Mucosa of rectum (tissue), 2 donors: ENCODE results near the gene RPP14.

Source experiments
- H3K27ac ChIP-seq, 2 donors: one replicate each; pipeline ENCODE4 v1.7.0; 2013; ENCODE audit warnings: inconsistent platforms in 2 of 2, low read depth in 2 of 2, low read length in 2 of 2
- H3K27me3 ChIP-seq, 2 donors: one replicate each; pipeline ENCODE4 v1.7.0; 2013; ENCODE audit warnings: low read length in 2 of 2; ENCODE audit not compliant: control insufficient read depth in 2 of 2, insufficient read depth in 2 of 2
- H3K36me3 ChIP-seq, 2 donors: one replicate each; pipeline ENCODE4 v1.7.0; 2013; ENCODE audit warnings: low read length in 2 of 2; ENCODE audit not compliant: control insufficient read depth in 2 of 2, insufficient read depth in 2 of 2
- H3K4me1 ChIP-seq, 2 donors: one replicate each; pipeline ENCODE4 v1.7.0; 2013; ENCODE audit warnings: low read length in 2 of 2, mild to moderate bottlenecking in 1 of 2; ENCODE audit not compliant: control insufficient read depth in 2 of 2, insufficient read depth in 2 of 2
- H3K4me3 ChIP-seq, 2 donors: one replicate each; pipeline ENCODE4 v1.7.0; 2013; ENCODE audit warnings: low read length in 2 of 2
- H3K9ac ChIP-seq, 2 donors: one replicate each; pipeline ENCODE4 v1.7.0; 2013; ENCODE audit warnings: low read length in 2 of 2, low read depth in 1 of 2, mild to moderate bottlenecking in 1 of 2
- H3K9me3 ChIP-seq, 2 donors: one replicate each; pipeline ENCODE4 v1.7.0; 2013; ENCODE audit warnings: low read length in 2 of 2; ENCODE audit not compliant: control insufficient read depth in 2 of 2
- donor health status: healthy.
- donor health status: Normal muscosa, but diverticular disease.

The RPP14 gene

DNA sequence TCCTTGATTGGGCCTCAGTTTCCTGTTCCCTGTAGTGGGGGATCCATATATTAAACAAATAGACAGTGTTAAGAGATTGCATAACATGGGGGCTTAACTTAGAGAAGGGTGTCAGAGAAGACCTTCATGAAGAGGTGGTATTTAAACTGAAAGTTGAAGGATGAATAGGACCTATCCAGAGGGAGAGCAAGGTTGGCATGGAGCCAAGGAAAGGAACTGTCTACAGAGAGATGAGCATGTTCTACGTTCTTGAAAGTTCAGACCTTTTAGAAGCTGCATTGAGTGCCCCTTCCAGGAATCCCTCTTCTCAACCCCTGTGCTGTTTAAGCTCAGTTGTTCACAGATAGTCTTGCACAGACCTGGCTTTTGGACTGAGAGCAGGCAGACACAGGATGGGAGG is 2.7 kb downstream of the RPP14 start:
- peak overlapping the region in 1 of 2 donors; percentile 42 for H3K9ac ChIP-seq
- H3K27ac ChIP-seq, result no peak overlapping the region
- H3K4me3 ChIP-seq, result peak overlapping the region in 1 of 2 donors; percentile 5

DNA sequence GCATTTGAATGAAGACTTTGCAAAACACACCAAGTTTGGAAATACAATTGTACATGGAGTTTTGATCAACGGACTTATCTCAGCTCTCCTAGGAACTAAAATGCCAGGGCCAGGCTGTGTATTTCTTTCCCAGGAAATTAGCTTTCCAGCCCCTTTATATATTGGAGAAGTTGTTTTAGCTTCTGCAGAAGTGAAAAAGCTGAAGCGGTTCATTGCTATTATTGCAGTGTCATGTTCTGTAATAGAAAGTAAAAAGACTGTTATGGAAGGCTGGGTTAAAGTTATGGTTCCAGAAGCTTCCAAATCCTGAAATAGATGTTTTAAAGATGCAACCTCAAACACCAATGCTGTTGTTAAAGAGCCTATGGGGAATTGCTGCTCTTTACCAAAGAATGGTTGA is 11.8 kb downstream of the RPP14 start:
- H3K4me1 ChIP-seq, result no peaks in the 10 kb centered on the region
- H3K27ac ChIP-seq, result no peak overlapping the region
- no peaks in the 10 kb centered on the region for H3K27me3 ChIP-seq
- no peak overlapping the region for H3K4me3 ChIP-seq
- H3K9me3 ChIP-seq, result no peaks in the 10 kb centered on the region
- no peak overlapping the region for H3K9ac ChIP-seq
- H3K36me3 ChIP-seq, result peaks cover 28 to 49% of the 10 kb centered on the region in 2 donors

More for the DNA sequence above, 2.7 kb downstream of the RPP14 start:
- peaks cover 28 to 29% of the 10 kb centered on the region in 2 donors for H3K36me3 ChIP-seq
- H3K4me1 ChIP-seq, result peaks cover 18% of the 10 kb centered on the region in 2 donors
- no peaks in the 10 kb centered on the region for H3K9me3 ChIP-seq
- H3K27me3 ChIP-seq, result no peaks in the 10 kb centered on the region

DNA sequence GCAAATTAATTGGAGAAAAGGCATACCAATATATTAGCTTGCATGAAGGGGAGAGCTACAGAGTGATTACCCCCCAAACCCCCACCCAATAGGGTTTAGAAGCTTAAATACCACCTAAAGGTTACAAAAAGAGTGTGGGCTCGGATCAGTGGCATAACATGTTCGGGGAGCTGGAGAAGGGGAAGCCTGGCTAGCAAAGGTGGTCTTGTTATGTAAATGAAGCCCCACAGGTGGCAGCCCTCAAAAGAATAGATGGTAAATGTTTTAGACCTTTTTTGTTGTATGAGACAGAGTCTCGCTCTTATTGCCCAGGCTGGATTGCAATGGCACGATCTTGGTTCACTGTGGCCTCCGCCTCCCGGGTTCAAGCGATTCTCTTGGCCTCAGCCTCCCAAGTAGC is 15.7 kb downstream of the RPP14 start:
- peaks cover 14 to 23% of the 10 kb centered on the region in 2 donors for H3K36me3 ChIP-seq
- H3K4me3 ChIP-seq, result no peak overlapping the region
- no peaks in the 10 kb centered on the region for H3K9me3 ChIP-seq
- no peak overlapping the region for H3K27ac ChIP-seq
- H3K27me3 ChIP-seq, result no peaks in the 10 kb centered on the region
- H3K9ac ChIP-seq, result no peak overlapping the region
- peaks cover 6 to 11% of the 10 kb centered on the region in 2 donors for H3K4me1 ChIP-seq

DNA sequence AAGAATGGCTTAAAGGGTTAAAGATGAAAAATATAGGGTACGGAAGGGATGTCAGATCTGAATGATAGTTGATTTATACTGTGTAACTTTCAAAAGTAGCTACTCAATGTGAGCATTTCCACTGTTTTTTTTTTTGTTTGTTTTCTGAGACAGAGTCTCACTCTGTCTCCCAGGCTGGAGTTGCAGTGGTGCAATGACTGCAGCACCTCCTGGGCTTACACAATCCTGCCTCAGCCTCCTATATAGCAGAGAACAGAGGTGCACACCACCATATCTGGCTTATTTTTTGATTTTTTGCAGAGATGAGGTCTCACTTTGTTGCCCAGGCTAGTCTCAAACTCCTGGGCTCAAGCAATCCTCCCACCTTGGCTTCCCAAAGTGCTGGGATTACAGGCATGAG is 16.7 kb downstream of the RPP14 start:
- Histone ChIP-seq H3K4me1 (peaks cover 6 to 11% of the 10 kb centered on the region in 2 donors), H3K4me3 (no peak overlapping the region), H3K27ac (no peak overlapping the region), H3K36me3 (peaks cover 6 to 14% of the 10 kb centered on the region in 2 donors), H3K9me3 (no peaks in the 10 kb centered on the region), H3K9ac (no peak overlapping the region), H3K27me3 (no peaks in the 10 kb centered on the region)

DNA sequence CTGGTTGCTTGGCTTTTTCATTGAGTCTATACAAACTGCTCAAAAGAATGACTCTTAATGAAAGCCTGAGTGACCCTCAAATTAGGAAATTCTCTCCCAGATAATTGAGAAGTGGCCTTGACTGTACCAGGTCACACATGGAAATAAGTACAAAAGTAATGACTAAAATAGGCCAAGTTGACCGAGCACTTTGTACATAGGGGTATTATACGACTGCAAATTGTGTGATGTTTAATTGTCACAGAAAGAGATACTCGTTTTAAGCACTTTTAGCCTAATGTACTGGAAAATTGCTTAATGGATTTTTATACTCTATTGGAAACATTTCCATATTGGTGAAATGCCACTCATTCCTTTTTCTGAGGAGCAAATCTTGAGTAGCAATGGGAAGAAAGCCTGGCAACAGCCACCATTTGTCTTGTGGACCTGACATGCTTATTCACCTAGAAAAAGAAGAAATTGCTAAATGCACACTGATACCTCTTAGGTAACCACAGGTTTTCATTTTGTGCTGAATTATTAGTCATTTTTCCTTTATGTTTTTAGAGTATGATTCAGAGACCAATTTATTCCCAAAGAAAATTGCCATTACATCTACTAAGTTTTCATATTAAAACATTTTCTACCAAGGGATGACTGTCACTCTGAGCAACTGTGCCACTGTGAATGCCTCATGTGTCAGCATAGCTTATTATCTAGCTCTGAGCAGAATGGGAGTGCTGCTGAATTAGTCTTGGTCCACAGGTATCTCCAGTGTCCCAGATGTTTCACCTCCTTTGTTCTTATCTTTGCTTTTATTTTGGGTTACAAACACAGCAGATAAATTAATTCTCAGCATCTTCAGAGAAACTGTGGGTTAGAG is 17.7 kb downstream of the RPP14 start:
- Histone ChIP-seq H3K9ac (no peak overlapping the region), H3K9me3 (no peaks in the 10 kb centered on the region), H3K27me3 (no peaks in the 10 kb centered on the region), H3K27ac (no peak overlapping the region), H3K4me3 (no peak overlapping the region), H3K4me1 (peaks cover 6 to 11% of the 10 kb centered on the region in 2 donors), H3K36me3 (peaks cover 6% of the 10 kb centered on the region in 2 donors)

DNA sequence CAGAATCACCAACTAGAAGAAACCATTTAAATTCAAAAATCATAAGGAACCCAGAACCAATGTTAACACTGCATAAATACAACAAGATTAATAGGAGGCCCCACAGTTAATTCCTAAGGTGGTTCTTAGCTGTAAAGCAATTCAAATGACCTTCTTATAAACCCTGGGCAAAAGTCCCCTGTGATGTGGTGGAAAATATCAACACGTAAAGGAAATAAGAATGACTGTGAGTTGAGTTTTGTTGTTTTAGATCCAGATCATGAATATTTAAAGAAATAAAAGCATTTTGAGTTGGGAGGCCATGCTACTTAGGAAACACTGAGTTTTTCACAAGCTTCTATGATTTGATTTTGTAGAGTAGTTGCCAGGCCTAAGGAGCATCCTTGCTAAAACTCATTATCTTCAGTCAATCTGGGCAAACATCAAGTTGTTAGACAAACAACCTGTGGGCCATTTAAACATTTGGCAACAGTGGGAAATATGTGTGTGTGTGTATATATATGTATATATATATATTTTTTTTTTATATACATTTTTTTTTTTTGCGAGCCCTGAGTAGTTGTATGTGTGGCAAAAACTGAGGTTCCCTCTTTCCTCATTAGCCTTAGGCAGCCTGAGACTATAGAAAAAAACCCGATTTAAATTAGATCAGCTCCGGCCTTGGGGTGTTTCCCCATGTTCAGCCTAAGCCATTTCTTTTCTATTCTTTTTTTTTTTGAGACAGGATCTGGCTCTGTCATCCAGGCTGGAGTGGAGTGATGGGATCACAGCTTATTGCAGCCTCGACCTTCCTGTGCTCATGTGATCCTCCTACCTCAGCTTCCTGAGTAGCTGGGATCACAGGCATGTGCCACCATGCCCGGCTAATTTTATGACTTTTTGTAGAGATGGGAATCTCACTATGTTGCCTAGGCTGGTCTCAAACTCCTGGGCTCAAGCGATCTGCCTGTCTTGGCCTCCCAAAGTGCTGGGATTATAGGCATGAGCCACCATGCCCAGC is 18.6 kb downstream of the RPP14 start:
- peaks cover 6 to 11% of the 10 kb centered on the region in 2 donors for H3K4me1 ChIP-seq
- H3K36me3 ChIP-seq, result peaks cover 0 to 2% of the 10 kb centered on the region in 2 donors
- no peaks in the 10 kb centered on the region for H3K9me3 ChIP-seq
- H3K27ac ChIP-seq, result peak overlapping the region; percentile 32
- H3K9ac ChIP-seq, result peak overlapping the region in 1 of 2 donors; percentile 34
- no peaks in the 10 kb centered on the region for H3K27me3 ChIP-seq
- peak overlapping the region in 1 of 2 donors; percentile 33 for H3K4me3 ChIP-seq

DNA sequence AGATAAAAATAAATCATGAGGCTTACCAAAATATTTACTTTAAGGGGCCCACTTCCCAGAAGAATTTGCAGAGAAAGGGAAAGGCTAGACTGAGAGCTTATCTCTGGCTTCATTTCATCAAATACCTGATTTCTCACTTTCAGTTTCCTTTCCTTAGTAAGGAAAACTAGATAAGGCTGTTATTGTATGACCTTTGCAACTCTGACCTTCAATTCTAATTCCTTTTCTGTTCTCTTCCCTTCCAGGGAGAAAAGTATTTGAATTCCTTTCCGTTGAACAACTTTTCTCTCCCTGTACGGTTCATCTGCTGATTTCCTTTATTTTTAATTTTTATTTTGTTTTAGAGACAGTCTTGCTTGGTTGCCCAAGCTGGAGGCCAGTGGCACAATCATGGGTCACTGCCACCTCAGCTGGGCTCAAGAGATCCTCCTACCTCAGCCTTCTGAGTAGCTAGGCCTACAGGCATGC is 19.5 kb downstream of the RPP14 start:
- no peak overlapping the region for H3K4me3 ChIP-seq
- peak overlapping the region; percentile 32 for H3K27ac ChIP-seq
- H3K4me1 ChIP-seq, result peaks cover 6 to 11% of the 10 kb centered on the region in 2 donors
- no peaks in the 10 kb centered on the region for H3K27me3 ChIP-seq
- H3K36me3 ChIP-seq, result peaks cover 0 to 2% of the 10 kb centered on the region in 2 donors
- peak overlapping the region in 1 of 2 donors; percentile 34 for H3K9ac ChIP-seq
- no peaks in the 10 kb centered on the region for H3K9me3 ChIP-seq

DNA sequence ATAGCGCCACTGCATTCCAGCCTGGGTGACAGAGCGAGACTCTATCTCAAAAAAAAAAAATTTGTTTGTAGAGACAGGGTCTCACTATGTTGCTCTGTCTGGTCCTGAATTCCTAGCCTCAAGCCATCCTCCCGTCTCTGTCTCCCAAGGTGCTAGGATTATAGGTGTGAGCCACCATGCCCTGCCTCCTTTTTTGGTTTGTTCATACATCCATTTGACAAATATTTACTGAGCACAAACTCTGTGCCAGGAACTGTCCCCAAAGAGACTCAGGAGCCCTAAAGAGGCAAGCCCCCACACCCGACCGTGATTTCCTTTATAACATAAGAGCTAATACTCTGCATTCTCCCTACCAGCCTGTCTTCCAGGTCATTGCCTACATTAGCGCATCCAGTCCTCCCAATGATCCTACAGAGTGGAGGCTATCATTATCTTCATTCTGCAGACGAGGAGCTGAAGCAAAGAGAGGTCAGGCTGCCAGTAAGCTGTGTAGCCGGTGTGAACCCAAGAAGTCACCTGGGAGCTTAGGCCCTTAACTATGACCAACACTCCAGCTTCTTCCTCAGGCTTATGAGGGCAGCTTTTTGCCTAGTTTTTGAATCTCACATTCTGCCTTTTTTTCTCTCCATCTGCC is 20.3 kb downstream of the RPP14 start:
- H3K9ac ChIP-seq, result no peak overlapping the region
- H3K4me1 ChIP-seq, result peaks cover 6 to 11% of the 10 kb centered on the region in 2 donors
- H3K27ac ChIP-seq, result no peak overlapping the region

DNA sequence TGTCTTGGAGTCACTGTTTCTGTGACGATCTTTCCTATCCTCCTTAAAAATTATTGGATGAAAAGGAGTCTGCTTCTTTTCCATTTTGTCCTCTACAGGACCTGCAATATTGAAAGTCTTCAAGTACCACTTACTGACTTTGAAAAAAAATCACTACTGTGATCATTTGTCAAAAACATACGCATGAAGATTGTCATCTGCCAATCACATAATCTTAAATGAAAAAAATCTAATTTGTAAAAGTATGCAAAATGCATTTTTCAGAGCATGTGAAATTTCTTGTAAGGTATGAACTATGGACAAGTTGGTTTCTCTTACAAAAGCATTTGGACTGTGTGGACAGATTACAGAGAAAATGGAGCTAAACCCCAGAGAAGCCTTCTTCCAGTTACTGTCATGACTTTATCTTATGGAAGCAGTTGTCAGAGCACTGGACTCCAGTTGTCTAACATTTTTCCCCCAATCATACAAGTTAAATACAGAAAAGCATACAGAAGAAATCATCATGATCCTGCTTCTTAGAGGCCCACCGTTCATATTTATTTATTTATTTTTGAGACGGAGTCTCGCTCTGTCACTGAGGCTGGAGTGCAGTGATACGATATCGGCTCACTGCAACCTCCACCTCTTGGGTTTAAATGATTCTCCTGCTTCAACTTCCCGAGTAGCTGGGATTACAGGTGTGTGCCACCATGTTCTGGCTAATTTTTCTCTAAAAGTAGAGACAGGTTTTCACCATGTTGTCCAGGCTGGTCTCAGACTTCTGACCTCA is 23.3 kb downstream of the RPP14 start:
- H3K27me3 ChIP-seq, result no peaks in the 10 kb centered on the region
- H3K9me3 ChIP-seq, result no peaks in the 10 kb centered on the region
- H3K4me1 ChIP-seq, result peaks cover 13 to 26% of the 10 kb centered on the region in 2 donors
- H3K9ac ChIP-seq, result no peak overlapping the region
- no peaks in the 10 kb centered on the region for H3K36me3 ChIP-seq
- no peak overlapping the region for H3K27ac ChIP-seq
- H3K4me3 ChIP-seq, result no peak overlapping the region

More for the DNA sequence above, 20.3 kb downstream of the RPP14 start:
- Histone ChIP-seq H3K36me3 (no peaks in the 10 kb centered on the region), H3K27me3 (no peaks in the 10 kb centered on the region), H3K9me3 (no peaks in the 10 kb centered on the region), H3K4me3 (no peak overlapping the region)
